ENCODE results near the gene PRPF6. TPM values are rescaled to one million over a fixed set of nuclear protein-coding genes. Genes with fewer than 3 reads are reported as not detected.

PRPF6 gene
- total and polyA plus RNA-seq, 9 donors: 46.5 to 84.9 (median 69.7) TPM

DNA sequence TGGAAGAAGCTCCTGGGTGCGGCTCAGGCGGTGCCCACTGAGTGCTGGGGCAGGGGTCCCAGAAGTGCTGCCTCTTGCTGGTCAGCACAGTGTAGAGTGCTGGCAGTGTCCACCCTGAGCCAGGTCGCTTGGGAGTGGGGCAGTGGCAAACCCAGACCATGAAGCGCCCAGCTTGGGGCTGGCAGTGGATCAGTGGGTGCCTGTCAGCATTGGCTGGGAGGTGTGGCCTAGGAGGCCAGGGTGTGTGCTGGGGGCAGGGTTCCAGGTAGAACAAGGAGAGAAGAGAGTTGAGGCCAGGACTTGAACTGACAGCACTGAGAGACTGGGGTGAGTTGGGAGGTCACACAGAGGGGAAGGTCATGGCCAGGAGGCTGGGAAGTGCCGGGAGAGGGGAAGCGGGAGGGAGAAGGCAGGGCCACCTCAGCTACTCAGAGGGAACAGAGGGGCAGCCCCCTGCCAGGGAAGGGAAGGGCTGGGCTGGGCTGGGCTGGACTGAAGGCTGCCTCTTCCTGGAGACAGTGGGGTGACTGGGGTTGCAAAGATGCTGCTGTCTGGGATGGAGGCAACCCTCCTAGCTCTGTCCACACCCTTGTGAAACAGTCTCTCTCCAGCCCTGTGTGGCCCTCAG is 86.2 kb downstream of the PRPF6 start:
- no peak for DNase-seq
- H3K4me3 ChIP-seq: no peak overlapping the region
- no peaks in the 10 kb centered on the region for H3K27me3 ChIP-seq
- no peaks in the 10 kb centered on the region for H3K36me3 ChIP-seq
- 74 to 87% (median 83%) methylated on average over 6 of the region's 6 CpGs for WGBS, 3 donors
- intact Hi-C loops (cut with DNase I): no loop called here
- no peak for TF ChIP-seq POLR2A (IDR thresholded peaks at IDR 0.05)
- TF ChIP-seq CTCF (IDR thresholded peaks at IDR 0.05): no peak
- TF ChIP-seq EP300 (IDR thresholded peaks at IDR 0.05): no peak
- H3K27ac ChIP-seq: no peak overlapping the region
- H3K4me1 ChIP-seq (ENCODE audit: insufficient read depth): peaks cover 4% of the 10 kb centered on the region
- H3K9me3 ChIP-seq: no peaks in the 10 kb centered on the region

- Histone ChIP-seq H3K4me3 (no peak overlapping the region), H3K27me3 (no peaks in the 10 kb centered on the region), H3K27ac (no peak overlapping the region), H3K36me3 (no peaks in the 10 kb centered on the region), H3K9me3 (no peaks in the 10 kb centered on the region), H3K4me1 (ENCODE audit: insufficient read depth) (peaks cover 1% of the 10 kb centered on the region)
- 62 to 71% (median 63%) methylated on average over 9 to 12 of the region's 12 CpGs for WGBS, 3 donors
- intact Hi-C loops (cut with DNase I): no loop called here
- no peak for DNase-seq
- TF ChIP-seq POLR2A (IDR thresholded peaks at IDR 0.05) (no peak), CTCF (IDR thresholded peaks at IDR 0.05) (no peak), EP300 (IDR thresholded peaks at IDR 0.05) (no peak)
These were observed 86.9 kb downstream of the PRPF6 start for GRCh38 chr20:64067733-64068307.

- Histone ChIP-seq H3K4me3 (no peak overlapping the region), H3K27me3 (no peaks in the 10 kb centered on the region), H3K27ac (no peak overlapping the region), H3K4me1 (ENCODE audit: insufficient read depth) (peaks cover 1% of the 10 kb centered on the region), H3K36me3 (no peaks in the 10 kb centered on the region), H3K9me3 (no peaks in the 10 kb centered on the region)
- no peak for DNase-seq
- intact Hi-C loops (cut with DNase I): no loop called here
- WGBS, 3 donors: 69 to 79% (median 77%) methylated on average over 12 of the region's 12 CpGs
- TF ChIP-seq EP300 (IDR thresholded peaks at IDR 0.05): no peak
- no peak for TF ChIP-seq CTCF (IDR thresholded peaks at IDR 0.05)
- no peak for TF ChIP-seq POLR2A (IDR thresholded peaks at IDR 0.05)
These were observed 87.7 kb downstream of the PRPF6 start for GRCh38 chr20:64068386-64069208.

DNA sequence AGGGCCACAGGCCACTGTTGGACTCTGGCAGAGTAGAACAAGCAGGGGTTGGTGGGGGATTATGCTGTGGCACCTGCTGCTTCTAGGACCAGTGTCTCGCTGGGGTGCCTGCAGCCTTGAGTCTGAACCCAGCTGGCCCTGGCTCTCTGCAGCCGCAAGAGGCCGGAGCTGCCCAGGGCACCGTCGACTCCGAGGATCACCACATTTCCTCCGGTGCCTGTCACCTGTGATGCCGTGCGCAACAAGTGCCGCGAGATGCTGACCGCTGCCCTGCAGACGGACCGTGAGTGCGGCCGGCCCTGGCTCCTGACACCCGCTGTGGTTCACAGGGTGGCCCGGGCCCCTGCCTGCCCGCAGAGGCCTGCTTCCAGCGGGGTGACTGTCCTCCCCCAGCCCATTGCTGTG is 88.3 kb downstream of the PRPF6 start:
- no peak for DNase-seq
- no peaks in the 10 kb centered on the region for H3K36me3 ChIP-seq
- 90 to 94% (median 91%) methylated on average over 19 to 20 of the region's 20 CpGs for WGBS, 3 donors
- no peak overlapping the region for H3K27ac ChIP-seq
- H3K4me1 ChIP-seq (ENCODE audit: insufficient read depth): peaks cover 1% of the 10 kb centered on the region
- intact Hi-C loops (cut with DNase I): no loop called here
- no peaks in the 10 kb centered on the region for H3K27me3 ChIP-seq
- no peaks in the 10 kb centered on the region for H3K9me3 ChIP-seq
- H3K4me3 ChIP-seq: no peak overlapping the region
- TF ChIP-seq CTCF (IDR thresholded peaks at IDR 0.05): no peak
- no peak for TF ChIP-seq EP300 (IDR thresholded peaks at IDR 0.05)
- no peak for TF ChIP-seq POLR2A (IDR thresholded peaks at IDR 0.05)
